Ascending aorta (tissue), 2 donors: ENCODE measurements around the gene CCDC184. TPM values are rescaled to one million over a fixed set of nuclear protein-coding genes. Genes with fewer than 3 reads are reported as not detected.

ENCODE experiments used
- DNase-seq, 2 donors: peaks; one replicate each; pipeline ENCODE4 v3.0.0-alpha.2; 2019; ENCODE audit warnings: low spot score in 2 of 2
- H3K27ac ChIP-seq, 2 donors: fragments of 200-600 bp; sonication (generic); one replicate each; pipeline ENCODE4 v1.5.1; 2016 to 2017; ENCODE audit warnings: mild to moderate bottlenecking in 1 of 2
- H3K27me3 ChIP-seq: fragments of 200-600 bp; sonication (generic); one replicate; pipeline ENCODE4 v1.5.1; 2017
- H3K36me3 ChIP-seq, 2 donors: fragments of 200-600 bp; sonication (generic); one replicate each; pipeline ENCODE4 v1.5.1; 2016
- H3K4me1 ChIP-seq, 2 donors: fragments of 200-600 bp; sonication (generic); one replicate each; pipeline ENCODE4 v1.5.1; 2016 to 2017; ENCODE audit warnings: mild to moderate bottlenecking in 1 of 2
- H3K4me3 ChIP-seq, 2 donors: fragments of 200-600 bp; sonication (generic); one replicate each; pipeline ENCODE4 v1.5.1; 2016 to 2017; ENCODE audit warnings: mild to moderate bottlenecking in 1 of 2
- H3K9me3 ChIP-seq, 2 donors: fragments of 200-600 bp; sonication (generic); one replicate each; pipeline ENCODE4 v1.5.1; 2016
- CTCF ChIP-seq, 3 experiments: fragments of 200-600 bp in 2 of 3; fragments of 450-650 bp in 1 of 3; sonication (generic) in 2 of 3; IDR thresholded peaks; one replicate each; pipeline ENCODE4 v1.5.1; 2016 to 2019; ENCODE audit warnings: antibody characterized with exemption in 3 of 3, mild to moderate bottlenecking in 1 of 3, moderate library complexity in 1 of 3
- intact Hi-C: fragments of 100-400 bp; cut with DNase I; formaldehyde crosslinking; loops from one replicate; pipeline ENCODE4 v1.15.1; 2023
- total RNA-seq: library from RNA; depleted of rRNA; stranded (reverse); fragments of >200 nt; gene quantifications from one replicate; pipeline ENCODE4 v1.1.0, GENCODE V29; 2016

The CCDC184 gene
- total RNA-seq, 1 donor from 2014 or later = 1.6 TPM

DNA sequence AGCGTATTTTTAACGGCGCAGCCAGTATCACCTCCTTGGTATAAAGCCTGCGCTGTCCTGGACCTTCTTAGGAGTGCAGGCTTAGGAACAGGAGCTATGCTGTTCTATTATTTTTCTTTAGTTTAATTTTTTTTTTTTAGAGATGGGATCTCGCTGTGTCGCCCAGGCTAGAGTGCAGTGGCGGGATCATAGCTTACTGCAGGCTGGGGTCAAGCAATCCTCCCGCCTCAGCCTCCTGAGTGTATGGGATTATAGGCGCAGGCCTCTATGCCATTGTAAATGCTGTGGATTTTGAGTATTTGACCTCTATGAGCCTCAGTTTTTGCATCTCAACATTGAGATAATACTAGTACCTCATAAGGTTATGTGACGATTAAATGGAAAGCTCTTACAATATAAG, 15.5 kb downstream of the CCDC184 start:
- H3K27ac ChIP-seq = peak overlapping the region; percentile 97 to 99
- H3K27me3 ChIP-seq = no peaks in the 10 kb centered on the region
- H3K36me3 ChIP-seq = peaks cover 0 to 3% of the 10 kb centered on the region in 2 donors
- peaks cover 0 to 2% of the 10 kb centered on the region in 2 donors for H3K4me1 ChIP-seq
- TF ChIP-seq CTCF (IDR thresholded peaks at IDR 0.05) = no peak
- H3K4me3 ChIP-seq = peak overlapping the region; percentile 70 to 93
- intact Hi-C loops = loop anchor here (1.0 to 5.0 kb wide), 6 partner anchors 16 to 484 kb away; partner anchors contain the start of genes ASB8, CCDC184, KANSL2 and SENP1
- H3K9me3 ChIP-seq = peaks cover 0 to 24% of the 10 kb centered on the region in 2 donors
- no peak for DNase-seq

DNA sequence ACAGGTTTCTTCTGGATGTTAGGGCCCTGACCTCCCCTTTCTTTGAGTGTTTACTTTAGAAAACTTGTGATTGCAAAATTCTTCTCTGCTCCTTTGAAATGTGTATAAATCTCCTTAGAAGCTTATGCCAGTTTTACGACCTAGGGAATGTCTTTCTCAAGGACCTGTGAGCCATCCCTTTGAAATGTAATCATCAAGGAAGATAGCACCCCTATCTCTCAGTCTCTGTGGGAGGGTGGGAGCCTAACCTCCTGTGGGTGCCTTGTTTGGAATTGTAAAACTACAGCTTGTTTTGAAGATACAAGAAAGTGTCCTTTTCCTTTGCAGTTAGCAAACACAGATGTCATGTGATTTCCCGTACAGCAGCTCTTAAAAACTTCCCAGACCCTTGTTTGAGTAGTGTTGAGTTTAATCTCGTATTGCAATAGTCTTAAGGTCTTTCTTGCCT, 16.4 kb downstream of the CCDC184 start:
- peak overlapping the region in 1 of 2 donors; percentile 93 for H3K4me3 ChIP-seq
- H3K9me3 ChIP-seq = peaks cover 0 to 32% of the 10 kb centered on the region in 2 donors
- TF ChIP-seq CTCF (IDR thresholded peaks at IDR 0.05) = no peak
- no peaks in the 10 kb centered on the region for H3K27me3 ChIP-seq
- peaks cover 0 to 3% of the 10 kb centered on the region in 2 donors for H3K36me3 ChIP-seq
- peak overlapping the region in 1 of 2 donors; percentile 97 for H3K27ac ChIP-seq
- no peak for DNase-seq
- intact Hi-C loops = loop anchor here (2.0 to 5.0 kb wide), 4 partner anchors 43 to 483 kb away; partner anchors contain the start of genes ASB8, KANSL2 and SENP1
- H3K4me1 ChIP-seq = peaks cover 0 to 2% of the 10 kb centered on the region in 2 donors

GRCh38 chr12:48201091-48201490, 17.6 kb downstream of the CCDC184 start:
- intact Hi-C loops = no loop called here
- TF ChIP-seq CTCF (IDR thresholded peaks at IDR 0.05) = no peak
- Histone ChIP-seq H3K36me3 (peaks cover 0 to 3% of the 10 kb centered on the region in 2 donors), H3K27ac (no peak overlapping the region), H3K4me3 (no peak overlapping the region), H3K9me3 (peaks cover 0 to 45% of the 10 kb centered on the region in 2 donors), H3K4me1 (peaks cover 0 to 2% of the 10 kb centered on the region in 2 donors), H3K27me3 (no peaks in the 10 kb centered on the region)
- no peak for DNase-seq

GRCh38 chr12:48201516-48201915, 18.1 kb downstream of the CCDC184 start:
- Histone ChIP-seq H3K4me1 (peaks cover 0 to 2% of the 10 kb centered on the region in 2 donors), H3K9me3 (peaks cover 0 to 49% of the 10 kb centered on the region in 2 donors), H3K4me3 (no peak overlapping the region), H3K36me3 (peaks cover 0 to 3% of the 10 kb centered on the region in 2 donors), H3K27ac (no peak overlapping the region), H3K27me3 (no peaks in the 10 kb centered on the region)
- no peak for TF ChIP-seq CTCF (IDR thresholded peaks at IDR 0.05)
- intact Hi-C loops = no loop called here
- no peak for DNase-seq

- Histone ChIP-seq H3K27me3 (no peaks in the 10 kb centered on the region), H3K4me3 (no peak overlapping the region), H3K27ac (no peak overlapping the region), H3K4me1 (no peaks in the 10 kb centered on the region), H3K36me3 (peaks cover 0 to 3% of the 10 kb centered on the region in 2 donors), H3K9me3 (peaks cover 0 to 62% of the 10 kb centered on the region in 2 donors)
- intact Hi-C loops = no loop called here
- DNase-seq = no peak
- TF ChIP-seq CTCF (IDR thresholded peaks at IDR 0.05) = no peak
Measured at GRCh38 chr12:48202766-48203165, 19.3 kb downstream of the CCDC184 start.
